Stimulated activated CD8-positive, alpha-beta memory T cell treated with anti-CD3 and anti-CD28 coated beads, Interleukin-15, amount 100 ng/mL, for 1 hour (primary cell): ENCODE measurements around the gene ZBTB9.

Source experiments
- DNase-seq: peaks from one replicate; pipeline ENCODE4 v3.0.0-alpha.2; 2020; ENCODE audit warnings: low read depth

The ZBTB9 gene, protein sequence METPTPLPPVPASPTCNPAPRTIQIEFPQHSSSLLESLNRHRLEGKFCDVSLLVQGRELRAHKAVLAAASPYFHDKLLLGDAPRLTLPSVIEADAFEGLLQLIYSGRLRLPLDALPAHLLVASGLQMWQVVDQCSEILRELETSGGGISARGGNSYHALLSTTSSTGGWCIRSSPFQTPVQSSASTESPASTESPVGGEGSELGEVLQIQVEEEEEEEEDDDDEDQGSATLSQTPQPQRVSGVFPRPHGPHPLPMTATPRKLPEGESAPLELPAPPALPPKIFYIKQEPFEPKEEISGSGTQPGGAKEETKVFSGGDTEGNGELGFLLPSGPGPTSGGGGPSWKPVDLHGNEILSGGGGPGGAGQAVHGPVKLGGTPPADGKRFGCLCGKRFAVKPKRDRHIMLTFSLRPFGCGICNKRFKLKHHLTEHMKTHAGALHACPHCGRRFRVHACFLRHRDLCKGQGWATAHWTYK

GRCh38 chr6:33454009-33454946, at the start of gene ZBTB9:
Gene ZBTB9 (plus strand): TSS chr6:33454576. CDS start chr6:33455101, 525 bp downstream.
- peak; percentile 84 for DNase-seq

DNA sequence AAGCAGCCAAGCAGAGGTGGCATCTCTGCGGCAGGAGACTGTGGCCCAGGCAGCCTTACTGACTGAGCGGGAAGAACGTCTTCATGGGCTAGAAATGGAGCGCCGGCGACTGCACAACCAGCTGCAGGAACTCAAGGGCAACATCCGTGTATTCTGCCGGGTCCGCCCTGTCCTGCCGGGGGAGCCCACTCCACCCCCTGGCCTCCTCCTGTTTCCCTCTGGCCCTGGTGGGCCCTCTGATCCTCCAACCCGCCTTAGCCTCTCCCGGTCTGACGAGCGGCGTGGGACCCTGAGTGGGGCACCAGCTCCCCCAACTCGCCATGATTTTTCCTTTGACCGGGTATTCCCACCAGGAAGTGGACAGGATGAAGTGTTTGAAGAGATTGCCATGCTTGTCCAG, 49.5 kb upstream of the ZBTB9 start:
- DNase-seq = no peak

DNA sequence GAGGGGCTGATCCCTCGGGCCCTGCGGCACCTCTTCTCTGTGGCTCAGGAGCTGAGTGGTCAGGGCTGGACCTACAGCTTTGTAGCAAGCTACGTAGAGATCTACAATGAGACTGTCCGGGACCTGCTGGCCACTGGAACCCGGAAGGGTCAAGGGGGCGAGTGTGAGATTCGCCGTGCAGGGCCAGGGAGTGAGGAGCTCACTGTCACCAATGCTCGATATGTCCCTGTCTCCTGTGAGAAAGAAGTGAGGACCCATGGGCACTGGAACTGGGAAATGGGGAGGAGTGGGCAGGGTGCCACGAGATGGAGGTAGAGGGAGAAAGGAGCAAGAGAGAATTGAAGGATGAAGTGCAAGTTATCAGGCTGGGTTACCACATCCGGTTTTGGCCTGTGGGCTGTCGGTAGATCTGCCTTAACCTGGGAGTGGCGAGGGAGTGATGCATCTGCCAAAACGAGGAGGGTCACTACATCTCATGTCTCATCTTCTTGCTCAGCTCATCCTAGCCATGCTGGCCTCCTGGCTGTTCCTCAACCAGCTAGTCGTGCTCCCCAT, 48.9 kb upstream of the ZBTB9 start:
- no peak for DNase-seq

DNA sequence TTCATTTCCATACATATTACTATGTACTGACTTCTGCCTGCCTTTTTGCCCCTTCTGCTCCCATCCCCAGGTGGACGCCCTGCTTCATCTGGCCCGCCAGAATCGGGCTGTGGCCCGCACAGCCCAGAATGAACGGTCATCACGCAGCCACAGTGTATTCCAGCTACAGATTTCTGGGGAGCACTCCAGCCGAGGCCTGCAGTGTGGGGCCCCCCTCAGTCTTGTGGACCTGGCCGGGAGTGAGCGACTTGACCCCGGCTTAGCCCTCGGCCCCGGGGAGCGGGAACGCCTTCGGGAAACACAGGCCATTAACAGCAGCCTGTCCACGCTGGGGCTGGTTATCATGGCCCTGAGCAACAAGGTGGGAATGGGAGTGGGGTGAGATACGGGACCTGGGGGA, 48.2 kb upstream of the ZBTB9 start:
- no peak for DNase-seq

- no peak for DNase-seq
Observed at GRCh38 chr6:33407132-33407718, 47.2 kb upstream of the ZBTB9 start.

DNA sequence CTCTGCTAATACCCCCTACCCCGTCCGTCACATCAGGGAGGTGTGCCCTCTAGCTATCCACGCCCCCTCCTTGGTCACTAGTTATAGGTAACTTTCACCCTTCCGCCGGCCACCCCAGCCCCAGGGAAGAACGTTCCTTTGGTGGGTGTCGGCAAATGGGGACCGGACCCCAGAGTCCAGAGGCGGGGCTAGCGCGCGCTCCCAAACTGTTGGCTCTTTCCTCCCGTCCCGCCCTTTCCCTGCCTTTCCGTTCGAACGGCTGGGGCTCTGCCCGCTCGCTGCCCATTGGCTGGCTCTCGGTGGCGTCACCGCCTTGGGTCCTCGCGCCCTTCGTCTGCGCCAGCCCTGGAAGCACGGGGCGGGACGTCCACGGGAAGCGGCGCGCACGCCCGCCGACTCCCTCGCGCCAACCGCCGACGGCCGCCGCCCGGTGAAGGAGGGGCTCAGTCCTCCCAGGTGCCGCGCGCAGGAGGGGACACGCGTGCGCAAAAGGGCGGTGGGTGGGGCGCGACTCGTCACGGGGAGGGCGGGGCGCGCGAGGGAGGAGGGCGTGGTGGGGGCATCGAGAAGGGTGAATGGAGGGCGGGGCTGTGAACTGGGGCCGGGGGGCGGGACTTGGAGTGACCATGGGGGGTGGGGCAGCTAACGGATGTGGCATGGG, 44.2 kb upstream of the ZBTB9 start:
- peak; percentile 98 for DNase-seq

GRCh38 chr6:33410711-33411631, 43.4 kb upstream of the ZBTB9 start, which contains the start of gene PHF1:
Gene PHF1 (plus strand): TSS chr6:33411014. CDS start chr6:33412264, 1,250 bp downstream.
- DNase-seq = peak; percentile 68

DNA sequence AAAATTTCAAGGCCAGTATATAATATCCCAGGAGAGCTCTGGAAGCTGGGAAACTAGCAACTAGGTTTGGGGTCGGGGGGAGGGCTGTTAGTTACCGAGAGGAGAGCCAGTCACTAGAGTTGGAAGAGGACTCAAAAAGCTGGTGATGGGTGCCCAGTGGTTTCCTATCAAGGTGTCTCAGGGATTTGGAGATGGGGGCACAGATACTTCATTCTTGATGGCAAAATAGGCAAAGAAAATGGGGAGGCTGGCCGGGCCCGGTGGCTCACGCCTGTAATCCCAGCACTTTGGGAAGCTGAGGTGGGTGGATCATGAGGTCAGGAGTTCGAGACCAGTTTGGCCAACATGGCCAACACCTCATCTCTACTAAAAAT, 42.8 kb upstream of the ZBTB9 start:
- DNase-seq = no peak

DNA sequence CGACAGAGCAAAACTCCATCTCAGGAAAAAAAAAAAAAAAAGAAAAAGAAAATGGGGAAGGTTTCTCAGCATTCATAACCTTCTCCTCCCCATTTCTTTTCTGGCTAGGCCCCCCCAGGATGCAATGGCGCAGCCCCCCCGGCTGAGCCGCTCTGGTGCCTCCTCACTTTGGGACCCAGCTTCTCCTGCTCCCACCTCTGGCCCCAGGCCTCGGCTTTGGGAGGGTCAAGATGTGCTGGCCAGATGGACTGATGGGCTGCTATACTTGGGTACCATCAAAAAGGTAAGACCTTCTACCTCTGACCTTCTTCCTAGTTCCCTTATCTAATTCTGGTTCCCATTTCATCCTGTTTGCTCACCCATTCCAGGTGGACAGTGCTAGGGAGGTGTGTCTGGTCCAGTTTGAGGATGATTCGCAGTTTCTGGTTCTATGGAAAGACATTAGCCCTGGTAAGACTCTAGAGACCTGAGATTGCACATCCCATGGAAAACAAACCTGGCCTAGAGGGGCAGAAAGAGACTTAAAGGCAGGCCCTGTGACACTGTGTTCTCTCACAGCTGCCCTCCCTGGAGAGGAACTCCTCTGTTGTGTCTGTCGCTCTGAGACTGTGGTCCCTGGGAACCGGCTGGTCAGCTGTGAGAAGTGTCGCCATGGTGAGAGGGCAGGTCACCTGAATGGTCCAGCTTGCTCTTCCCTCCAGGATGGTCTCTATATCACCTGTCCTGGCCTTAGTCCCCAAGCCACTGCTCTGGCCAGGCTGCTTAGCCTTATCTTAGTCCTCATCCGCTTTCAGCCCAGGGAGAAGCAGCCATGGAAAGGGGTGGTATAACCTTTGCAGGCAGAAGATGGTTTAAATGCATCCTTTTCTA, 42.0 kb upstream of the ZBTB9 start:
- no peak for DNase-seq

DNA sequence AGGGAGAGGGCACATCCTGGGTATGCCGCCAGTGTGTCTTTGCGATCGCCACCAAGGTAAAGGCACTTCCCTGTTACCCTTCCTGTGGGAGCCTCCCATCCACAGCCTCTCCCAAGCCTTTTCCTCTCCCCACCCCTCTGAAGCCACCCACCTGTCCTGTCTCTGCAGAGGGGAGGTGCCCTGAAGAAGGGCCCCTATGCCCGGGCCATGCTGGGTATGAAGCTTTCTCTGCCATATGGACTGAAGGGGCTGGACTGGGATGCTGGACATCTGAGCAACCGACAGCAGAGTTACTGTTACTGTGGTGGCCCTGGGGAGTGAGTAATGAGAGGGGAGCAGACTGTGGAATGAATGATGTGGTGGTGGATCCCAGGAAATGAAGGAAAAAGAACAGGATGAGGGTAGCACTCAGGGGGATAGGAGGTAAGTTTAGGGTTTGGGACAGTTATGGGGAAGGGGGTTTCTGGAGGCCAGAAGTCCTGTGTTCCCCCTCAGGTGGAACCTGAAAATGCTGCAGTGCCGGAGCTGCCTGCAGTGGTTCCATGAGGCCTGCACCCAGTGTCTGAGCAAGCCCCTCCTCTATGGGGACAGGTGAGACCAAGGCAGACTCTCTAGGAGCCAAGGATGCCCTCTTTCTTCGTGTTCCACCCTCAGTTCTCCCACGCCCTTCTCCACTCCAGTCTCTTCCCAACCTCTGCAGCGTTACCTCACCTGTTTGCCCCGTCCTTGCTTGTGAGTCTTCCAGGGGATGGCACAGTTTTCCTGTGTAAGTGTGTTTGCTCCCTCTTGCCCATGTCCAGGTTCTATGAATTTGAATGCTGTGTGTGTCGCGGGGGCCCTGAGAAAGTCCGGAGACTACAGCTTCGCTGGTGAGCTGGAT, 40.9 kb upstream of the ZBTB9 start:
- DNase-seq = no peak

- DNase-seq = no peak
Observed at GRCh38 chr6:33414592-33415271, 39.6 kb upstream of the ZBTB9 start.

- no peak for DNase-seq
Observed at GRCh38 chr6:33415831-33416230, 38.5 kb upstream of the ZBTB9 start.

DNA sequence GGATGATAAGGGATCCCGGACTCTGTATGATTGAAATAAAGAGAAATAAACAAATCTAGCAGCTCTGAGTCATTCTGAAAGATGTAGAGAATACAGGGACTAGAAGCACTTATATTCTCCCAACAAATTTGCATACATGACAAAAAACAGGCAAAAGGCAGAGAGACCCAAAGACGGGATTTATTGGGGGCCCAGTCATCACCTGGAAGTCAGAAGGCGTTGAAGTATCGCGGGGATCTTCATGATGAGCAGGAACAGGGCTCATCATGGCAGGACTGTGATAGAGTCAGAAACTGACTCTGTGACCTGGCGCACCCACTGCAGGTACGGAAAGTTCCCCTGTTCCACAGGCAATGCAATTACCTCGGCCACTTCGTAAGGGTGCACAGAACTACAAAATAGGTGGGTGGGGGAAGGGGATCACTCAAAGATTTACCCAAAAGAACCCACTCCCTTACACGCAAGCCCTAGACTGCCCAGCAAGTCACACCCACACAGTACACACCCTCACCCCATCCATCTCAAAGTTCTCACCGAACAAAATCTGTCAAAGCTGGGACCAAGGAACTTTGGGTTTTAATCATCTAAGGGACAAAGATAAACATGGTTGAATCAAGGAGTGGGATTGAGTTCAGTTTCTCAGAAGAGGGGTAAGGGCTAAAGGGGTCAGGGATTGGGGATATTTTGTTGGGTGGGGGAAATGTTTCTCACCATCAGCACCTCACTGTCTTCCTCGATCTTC, 37.8 kb upstream of the ZBTB9 start:
- no peak for DNase-seq

DNA sequence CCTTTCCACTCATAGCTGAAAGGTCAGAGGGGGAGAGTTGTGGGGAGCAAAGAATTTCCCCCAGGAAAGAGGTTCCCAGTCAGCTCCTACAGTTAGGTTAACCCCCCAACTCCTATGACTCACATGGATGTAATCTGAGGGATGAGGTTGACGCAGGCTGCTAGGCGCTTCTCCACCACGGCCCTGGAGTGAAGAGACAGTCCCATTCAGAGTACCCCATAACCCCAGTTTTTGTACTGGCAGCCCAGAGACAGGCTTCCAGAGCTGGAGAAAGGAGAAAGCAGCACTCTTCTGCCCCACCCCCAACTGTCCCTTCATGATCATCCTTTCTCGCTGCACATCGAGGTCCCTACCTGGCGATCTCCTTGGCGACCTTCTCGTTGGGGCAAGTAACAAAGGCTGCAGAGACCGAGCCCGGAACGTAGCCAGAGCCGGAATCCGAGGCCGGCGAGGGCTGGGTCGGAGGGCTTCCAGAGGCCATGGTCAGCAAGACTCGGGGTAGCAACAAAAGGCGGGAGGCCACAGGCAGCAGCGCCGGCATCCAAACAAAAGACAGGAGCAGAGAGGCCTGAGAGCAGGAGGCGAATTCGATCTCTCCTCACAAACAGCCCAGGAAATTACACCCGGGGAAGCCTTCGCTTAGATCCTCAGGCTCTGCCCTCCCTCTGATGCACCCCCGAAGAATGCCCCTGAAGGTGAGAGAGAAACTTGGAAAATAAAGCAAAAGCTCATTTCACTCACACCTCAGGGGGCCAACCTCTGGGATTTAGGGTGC, 37.1 kb upstream of the ZBTB9 start:
- DNase-seq = no peak

DNA sequence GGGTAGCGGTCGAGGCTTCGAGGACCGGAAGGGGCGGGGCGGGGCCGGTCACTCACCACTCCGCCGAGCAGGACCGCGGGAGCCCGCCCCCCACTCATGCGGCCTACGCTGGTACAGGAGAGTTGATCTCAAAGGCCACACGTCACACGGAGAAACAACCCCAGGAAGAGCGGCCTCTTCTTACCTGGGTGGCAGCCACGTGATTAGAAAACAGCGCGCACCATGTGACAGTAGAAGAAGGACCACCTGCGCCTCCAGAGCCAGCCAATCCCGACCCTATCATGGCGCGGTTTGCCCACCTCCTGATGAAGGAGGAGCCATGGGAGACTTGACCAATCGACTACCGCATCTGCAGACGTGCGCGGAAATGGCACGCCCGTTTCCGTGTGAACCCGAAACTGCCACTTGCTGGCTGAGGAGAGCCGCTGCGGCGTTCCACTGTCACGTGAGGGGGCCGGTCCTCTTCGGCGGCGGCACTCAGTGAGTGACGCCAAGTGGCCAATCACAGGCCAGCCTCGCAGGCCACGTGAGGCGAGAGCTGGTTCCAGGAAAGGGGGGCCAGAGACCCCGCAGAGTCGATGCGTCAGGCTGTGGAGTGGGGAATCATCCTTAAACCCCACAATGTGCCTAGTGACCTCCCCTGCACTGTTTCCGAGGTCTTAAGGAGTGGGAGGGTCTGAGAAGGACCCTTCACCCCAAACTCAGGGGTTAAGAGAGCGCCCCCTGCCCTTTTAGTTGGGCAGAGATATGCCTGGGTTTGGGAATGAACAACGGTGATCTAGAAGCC, 36.3 kb upstream of the ZBTB9 start, which contains the start of gene CUTA:
TSS of gene CUTA (minus strand) at position 205 of the 787 bp plus-strand sequence. CDS start at position 98, 107 bp downstream.
- peak; percentile 96 for DNase-seq
